ENCODE results near the gene PAFAH2. TPM values are rescaled to one million over a fixed set of nuclear protein-coding genes. Genes with fewer than 3 reads are reported as not detected.

PAFAH2 gene
- polyA plus RNA-seq, result 0.34 and 2.4 TPM in 2 replicates

DNA sequence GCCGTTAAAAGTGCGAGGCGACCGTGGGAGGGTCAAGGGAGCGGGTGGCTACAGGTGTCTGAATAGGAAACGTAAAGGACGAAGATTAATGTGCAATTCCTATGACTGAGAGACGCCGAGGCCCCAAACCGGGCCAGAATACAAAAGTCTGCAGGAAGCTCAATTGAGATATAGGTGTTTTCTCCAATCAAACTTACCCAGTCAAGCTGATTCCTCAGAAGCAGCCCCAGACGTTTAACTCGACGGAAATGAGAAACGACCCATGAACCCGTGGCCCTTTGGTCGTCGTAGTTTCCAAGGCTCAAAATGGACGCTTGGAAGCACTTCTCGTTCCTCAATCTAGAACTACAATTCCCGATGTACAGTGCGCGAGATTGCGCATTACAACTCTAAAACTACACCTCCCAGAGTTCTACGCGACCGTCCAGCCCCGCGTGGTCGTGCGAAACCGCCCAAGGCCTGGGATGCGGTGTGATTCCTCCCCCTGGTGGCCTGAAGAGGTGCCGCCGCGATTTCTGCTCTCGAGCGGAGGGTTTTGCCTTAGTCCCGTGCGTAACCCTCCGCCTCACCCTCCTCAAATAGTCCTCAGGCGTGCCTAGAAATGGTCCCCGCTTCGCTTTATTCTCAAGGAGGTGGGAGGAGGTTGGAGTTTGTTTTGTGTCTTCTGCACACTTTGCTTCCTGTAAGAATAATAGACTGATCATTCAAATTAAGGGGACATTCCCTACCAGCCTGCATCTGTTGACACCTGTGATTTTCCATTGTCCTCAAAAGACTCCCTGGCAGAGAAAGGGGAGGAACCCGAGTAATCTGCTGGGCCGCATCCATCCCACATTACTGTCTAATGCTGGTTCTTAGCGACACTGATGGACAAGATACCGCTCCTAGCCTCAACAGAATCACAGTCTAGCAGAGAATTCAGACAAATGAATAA lies at the start of gene PAFAH2:
TSS of gene PAFAH2 (minus strand) at position 236 of the 934 bp plus-strand sequence. CDS start 7,247 bp downstream, outside the sequence.

GRCh38 chr1:26045722-26046245 lies 47.9 kb upstream of the PAFAH2 start, which contains the start of gene SLC30A2:
SLC30A2 (minus strand) TSS chr1:26046118; CDS start chr1:26045896, 222 bp downstream.

DNA sequence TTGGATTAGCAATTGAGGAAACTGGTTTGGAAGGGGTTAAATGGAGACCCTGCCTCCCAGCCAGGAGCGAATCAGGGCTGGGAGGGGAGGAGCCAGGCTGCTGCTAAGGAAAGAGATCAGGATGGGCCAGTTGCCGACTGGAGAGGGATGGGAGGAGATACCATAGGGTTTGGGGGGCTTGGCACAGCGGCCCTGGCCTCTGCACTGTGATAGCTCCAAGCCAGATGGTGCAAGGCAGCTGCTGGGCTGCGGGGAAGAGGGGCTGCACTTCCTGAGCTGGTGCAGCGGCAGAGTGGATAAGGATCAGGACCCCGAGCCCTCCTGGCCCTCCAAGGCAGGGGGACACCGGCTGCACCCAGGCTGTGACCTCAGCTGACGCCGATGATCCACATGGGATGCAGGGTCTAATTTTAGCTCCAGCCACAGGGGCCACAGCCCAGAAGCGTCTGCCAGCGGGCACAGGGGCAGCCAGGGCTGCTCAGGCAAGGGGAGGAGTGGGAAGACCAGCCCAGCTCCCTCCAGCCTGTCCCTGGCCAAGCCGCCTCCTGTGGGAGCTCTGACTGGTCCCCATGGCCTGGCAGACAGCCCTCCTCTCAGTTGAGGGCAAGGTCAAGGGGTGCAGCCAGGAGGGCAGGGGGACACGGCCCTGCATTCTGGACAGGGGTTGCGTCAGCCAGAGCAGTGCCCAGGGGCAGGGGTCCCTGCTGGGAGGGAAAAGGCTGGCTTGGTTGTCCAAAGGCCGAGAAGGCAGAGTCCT lies 24.0 kb upstream of the PAFAH2 start, which contains the start of gene EXTL1:
TSS of gene EXTL1 (plus strand) at position 129 of the 757 bp plus-strand sequence. CDS start 872 bp downstream, outside the sequence.

Other genes starting within 250 kb of the PAFAH2 start
- gene SELENON, start 197.9 kb downstream of the PAFAH2 start, polyA plus RNA-seq, result 0.53 and 0.94 TPM in 2 replicates
- 43.6 and 45.8 TPM in 2 replicates for gene MTFR1L, start 178.1 kb downstream of the PAFAH2 start, polyA plus RNA-seq
- 4.3 TPM in 1 of 2 replicates, not detected in the other for gene AUNIP, start 138.6 kb downstream of the PAFAH2 start, polyA plus RNA-seq
- 7.5 and 8.7 TPM in 2 replicates for gene PAQR7, start 122.4 kb downstream of the PAFAH2 start, polyA plus RNA-seq
- 380 and 1,529 TPM in 2 replicates for gene STMN1, start 91.6 kb downstream of the PAFAH2 start, polyA plus RNA-seq
- gene EXTL1, start 23.7 kb upstream of the PAFAH2 start, polyA plus RNA-seq, result 0.50 TPM in 1 of 2 replicates, not detected in the other
- not detected in 2 replicates for gene SLC30A2, start 48.1 kb upstream of the PAFAH2 start, polyA plus RNA-seq
- not detected in 2 replicates for gene TRIM63, start 69.6 kb upstream of the PAFAH2 start, polyA plus RNA-seq
- gene PDIK1L, start 113.8 kb upstream of the PAFAH2 start, polyA plus RNA-seq, result 2.7 and 4.6 TPM in 2 replicates
- 0.08 and 0.19 TPM in 2 replicates for gene FAM110D, start 161.0 kb upstream of the PAFAH2 start, polyA plus RNA-seq
- gene C1orf232, start 170.9 kb upstream of the PAFAH2 start, polyA plus RNA-seq, result not detected in 2 replicates
- 12.0 and 13.6 TPM in 2 replicates for gene ZNF593, start 171.8 kb upstream of the PAFAH2 start, polyA plus RNA-seq
- gene ZNF593OS, start 173.8 kb upstream of the PAFAH2 start, polyA plus RNA-seq, result not detected in 2 replicates
- 0.81 TPM in 1 of 2 replicates, not detected in the other for gene CNKSR1, start 179.4 kb upstream of the PAFAH2 start, polyA plus RNA-seq
- gene CATSPER4, start 192.5 kb upstream of the PAFAH2 start, polyA plus RNA-seq, result not detected in 2 replicates
- gene CEP85, start 236.1 kb upstream of the PAFAH2 start, polyA plus RNA-seq, result 1.9 and 2.0 TPM in 2 replicates

Measured in Purkinje cell (primary cell).